ENCODE measurements around the gene COBL.

COBL gene

GRCh38 chr7:51029701-51030191 is 286.9 kb downstream of the COBL start:
- DNase-seq = no peak

- no peak for DNase-seq
Measured at GRCh38 chr7:51029131-51029530, 287.5 kb downstream of the COBL start.

GRCh38 chr7:51027935-51028830 is 288.4 kb downstream of the COBL start:
- no peak for DNase-seq

- no peak for DNase-seq
Measured at GRCh38 chr7:51027106-51027934, 289.3 kb downstream of the COBL start.

GRCh38 chr7:51026341-51026740 is 290.3 kb downstream of the COBL start:
- DNase-seq = no peak

GRCh38 chr7:51025668-51026067 is 290.9 kb downstream of the COBL start:
- DNase-seq = no peak

DNA sequence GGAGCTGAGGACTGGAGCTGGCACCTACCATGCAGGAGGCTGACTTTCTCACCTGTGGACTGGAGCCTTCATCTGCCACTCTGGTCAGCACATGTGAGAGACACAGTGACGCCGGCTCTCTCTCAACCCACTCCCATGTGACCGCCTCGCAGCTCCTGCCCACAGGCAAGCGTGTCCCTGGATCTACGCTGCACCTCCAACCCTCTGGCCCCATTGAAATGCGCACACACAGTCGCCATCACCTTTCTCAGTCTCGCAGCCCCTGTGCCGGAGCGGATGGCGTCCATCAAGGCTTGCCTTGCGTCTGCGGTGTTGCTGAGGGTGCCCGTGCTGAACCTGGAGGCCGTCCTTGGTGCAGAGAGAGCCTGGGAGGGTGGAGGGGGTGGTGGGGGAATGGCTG is 291.7 kb downstream of the COBL start:
- DNase-seq = no peak

DNA sequence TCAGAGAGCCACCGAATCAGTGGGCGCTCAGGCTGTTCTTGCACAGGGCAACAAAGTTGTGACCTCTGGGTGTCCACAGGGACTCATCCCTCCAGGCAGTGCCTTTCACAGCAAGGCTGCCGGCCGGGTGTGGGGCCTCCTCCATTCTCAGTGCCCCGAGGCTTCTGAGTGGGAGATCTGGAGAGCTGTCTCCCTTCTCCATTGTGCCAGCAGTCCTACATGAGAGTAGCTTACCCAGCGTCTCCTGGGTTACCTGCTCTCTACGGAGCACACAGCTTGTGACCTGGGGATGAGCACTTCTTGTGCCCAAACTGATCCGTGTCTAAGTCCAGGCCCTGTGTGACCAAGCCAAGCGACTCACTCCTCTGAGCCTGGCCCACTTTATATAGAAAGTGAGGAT is 293.1 kb downstream of the COBL start:
- DNase-seq = no peak

DNA sequence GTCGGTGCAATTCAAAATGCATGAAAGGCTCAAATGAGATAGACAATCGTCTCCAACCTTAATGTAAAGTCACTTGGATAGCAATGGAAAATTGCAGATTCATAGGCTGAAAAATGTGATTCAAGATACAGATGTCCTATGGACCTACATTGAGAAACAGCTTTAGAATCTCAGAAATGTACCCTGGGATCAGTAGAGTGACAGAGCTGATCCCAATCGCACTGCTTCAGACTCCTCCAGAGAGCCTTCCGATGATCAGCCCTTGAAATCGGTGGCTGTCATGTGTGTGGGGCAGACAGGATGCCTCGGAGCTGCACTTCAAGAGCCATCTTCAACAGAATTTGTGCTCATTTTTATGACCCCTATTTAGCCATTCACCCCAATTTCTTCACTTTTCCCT is 293.8 kb downstream of the COBL start:
- no peak for DNase-seq

DNA sequence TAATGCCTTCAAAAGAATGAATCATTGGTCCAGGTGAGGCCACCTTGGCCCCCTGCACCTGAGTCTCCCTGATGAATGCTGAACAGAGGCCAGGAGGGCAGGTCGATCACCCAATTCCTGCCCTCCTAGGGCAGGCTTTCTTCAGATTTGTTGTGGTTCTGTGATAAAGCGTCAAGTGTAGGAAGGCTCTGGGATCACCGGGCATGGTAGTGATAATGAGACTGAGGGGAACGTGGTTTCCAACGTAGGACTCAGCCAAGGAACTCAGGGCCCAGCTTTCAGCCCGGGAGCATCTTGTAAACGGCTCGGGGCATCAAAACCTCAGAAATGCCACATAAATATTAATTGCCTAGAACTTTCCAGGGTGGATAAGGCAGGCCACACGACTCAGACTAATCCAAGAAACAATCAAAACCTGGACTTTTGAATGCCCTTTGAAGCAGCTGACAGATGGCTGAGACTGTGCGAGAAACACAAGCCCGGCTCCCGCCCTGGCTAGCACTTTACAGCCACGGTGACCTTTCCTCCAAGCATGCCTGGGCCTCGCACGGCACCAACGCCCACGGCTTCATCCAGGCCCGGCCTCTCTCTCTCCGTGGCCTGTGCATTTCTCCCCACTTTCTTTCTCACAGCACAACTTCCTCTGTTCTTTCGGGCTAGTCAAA is 294.6 kb downstream of the COBL start:
- DNase-seq = no peak

- no peak for DNase-seq
Measured at GRCh38 chr7:51020944-51021343, 295.7 kb downstream of the COBL start.

DNA sequence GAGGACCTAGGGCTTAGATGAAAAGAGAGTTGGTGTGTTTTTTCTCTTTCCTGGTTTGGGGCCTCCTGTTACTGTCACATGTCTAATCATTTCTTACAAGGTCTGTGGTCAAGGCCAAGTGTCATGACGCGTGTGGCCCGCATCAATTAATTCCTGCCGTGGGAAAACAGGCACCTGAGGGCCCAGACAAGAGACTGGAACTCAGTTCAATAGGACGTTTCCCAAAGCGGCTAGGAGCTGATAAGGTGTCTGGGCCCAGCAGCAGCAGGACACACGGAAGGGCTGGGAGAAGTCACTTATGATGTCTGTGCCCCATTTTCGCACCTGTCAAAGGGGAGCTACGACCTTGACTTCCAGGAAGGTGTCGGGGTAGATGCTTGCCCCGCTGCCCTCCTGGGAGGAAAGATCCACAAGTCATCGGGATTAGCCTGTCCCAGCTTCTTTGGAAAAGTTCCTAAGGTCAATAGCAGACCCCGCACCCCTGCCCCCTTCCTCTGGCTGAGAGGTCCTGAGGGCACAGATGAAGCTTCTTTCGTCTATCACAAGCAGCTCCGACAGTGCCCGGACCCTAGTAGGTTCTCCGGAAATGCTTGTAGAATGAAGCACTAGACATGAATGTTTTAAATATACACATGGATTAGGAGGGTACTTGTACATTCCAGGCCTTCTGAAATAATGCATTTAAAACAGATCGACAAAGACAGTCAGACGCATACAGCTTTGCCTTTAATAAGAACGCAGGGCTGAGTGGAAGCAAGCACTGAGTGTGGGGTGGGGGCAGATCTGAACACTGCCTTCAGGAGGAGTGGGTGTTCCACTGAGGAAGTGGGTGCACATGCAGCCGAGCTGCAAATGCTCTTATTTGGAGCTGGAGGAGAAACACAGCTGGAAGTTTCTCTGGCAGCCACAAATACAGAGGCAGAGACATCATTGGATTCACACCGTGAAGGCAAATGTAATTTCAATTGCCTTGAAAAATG is 296.4 kb downstream of the COBL start:
- DNase-seq = peak in 1 of 58 donors; percentile 36

- no peak for DNase-seq
Measured at GRCh38 chr7:51019191-51019844, 297.3 kb downstream of the COBL start.

GRCh38 chr7:51017576-51018535 is 298.8 kb downstream of the COBL start:
- no peak for DNase-seq

DNA sequence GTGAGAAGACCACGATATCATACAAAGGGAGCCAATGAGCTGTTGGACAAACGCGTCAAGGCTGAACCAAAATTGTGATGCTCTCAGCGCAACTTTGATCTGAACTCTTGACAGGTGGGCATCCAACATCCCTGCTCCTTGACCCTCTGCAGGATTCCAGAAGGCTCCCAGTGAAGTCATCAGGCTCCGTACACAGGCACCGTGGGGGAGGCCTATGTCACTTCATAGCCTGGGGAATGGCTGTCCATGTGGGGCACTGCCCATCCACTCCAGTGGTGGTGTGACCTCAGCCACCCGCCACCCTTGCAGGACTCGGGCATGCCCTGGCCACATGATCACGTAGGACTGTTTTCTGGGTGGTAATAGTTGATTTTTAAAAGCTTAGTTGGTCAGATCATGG is 300.1 kb downstream of the COBL start:
- no peak for DNase-seq

DNA sequence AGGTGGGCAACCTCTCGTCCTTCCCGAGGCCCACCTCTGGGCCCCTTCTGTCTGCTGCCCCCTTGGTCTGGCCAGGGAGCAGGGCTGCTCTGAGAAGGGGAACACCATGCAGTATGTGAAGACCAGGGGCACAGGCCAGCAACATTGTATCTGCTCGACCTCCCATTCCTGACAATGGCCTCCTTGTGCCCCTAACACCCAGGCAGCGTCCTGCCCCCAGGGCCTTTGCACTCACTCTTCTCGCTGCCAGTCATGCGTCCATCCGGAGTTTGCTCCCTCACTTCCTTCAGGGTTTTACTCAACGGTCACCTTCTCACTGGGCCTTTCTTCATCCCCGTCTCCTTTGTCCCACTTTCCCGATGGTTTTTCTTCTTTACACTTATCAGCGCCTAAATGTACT is 301.0 kb downstream of the COBL start:
- no peak for DNase-seq

DNA sequence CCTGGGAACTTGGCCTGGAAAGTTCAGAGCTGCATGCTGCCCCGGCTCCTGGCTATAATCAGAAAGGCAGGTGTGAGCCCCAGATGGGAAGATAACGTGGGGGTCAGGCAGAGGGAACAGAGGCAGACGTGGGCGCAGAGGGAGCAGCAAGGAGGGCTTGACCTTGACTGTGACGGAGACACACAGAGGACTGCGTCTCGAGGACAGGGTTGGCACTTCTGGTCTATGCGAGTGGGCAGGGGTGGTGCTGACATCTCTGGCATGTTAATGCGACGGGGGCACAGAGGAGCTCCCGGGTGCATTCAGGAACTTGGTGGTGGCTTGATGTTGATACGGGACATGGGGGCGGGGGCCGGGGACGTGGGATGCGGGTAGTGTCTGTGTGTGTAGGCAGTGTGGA is 301.8 kb downstream of the COBL start:
- DNase-seq = no peak

DNA sequence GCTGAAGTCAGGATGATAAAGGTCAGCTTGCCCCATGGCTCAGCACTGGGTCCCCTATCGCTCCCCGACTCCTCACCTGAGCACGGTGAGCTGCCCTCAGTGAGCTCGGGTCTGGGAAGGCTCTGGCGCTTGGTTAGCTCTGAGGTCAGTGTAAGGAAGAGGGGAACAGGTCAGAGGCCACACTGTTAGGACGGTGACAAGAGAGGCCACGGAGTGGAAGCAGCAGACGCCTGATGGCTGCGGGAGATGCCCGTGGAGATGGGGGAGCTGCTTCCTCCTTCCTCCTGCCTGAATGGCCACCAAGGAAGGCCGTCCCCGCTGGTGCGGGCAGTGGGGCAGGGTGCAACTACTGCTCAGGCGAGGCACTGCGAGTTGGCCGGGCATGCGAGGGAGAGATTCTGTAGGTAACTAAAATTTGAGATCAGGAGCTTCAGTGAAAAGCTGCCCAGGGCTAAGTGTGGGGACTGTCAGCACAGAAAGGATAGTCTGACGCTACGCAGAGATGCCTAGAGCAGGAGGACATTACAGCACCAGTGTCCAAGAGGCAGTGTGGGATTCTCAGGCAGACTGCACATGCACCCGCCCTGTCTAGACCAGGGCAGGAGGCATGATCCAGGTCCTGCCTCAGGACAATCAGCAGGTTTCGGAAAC is 302.6 kb downstream of the COBL start:
- DNase-seq = no peak
